Vagina (tissue), 2 donors: ENCODE measurements around the gene CD300LD. TPM values are rescaled to one million over a fixed set of nuclear protein-coding genes. Genes with fewer than 3 reads are reported as not detected.
"Not testable (repeated sequence)": the region's sequence is repeated elsewhere in the genome, so short reads cannot be mapped to it uniquely, and the experiment has no call there.

Experiments
- DNase-seq, 2 donors: peaks; one replicate each; pipeline ENCODE4 v3.0.0-alpha.2; 2017; ENCODE audit errors: extremely low spot score in 2 of 2
- H3K27ac ChIP-seq: fragments of 200-600 bp; sonication (generic); one replicate; pipeline ENCODE4 v1.5.1; 2019
- H3K27me3 ChIP-seq: fragments of 200-600 bp; sonication (generic); one replicate; pipeline ENCODE4 v1.5.1; 2019
- H3K36me3 ChIP-seq, 2 donors: fragments of 200-600 bp; sonication (generic); one replicate each; pipeline ENCODE4 v1.5.1; 2017 to 2019
- H3K4me1 ChIP-seq: fragments of 200-600 bp; sonication (generic); one replicate; pipeline ENCODE4 v1.5.1; 2019
- H3K4me3 ChIP-seq, 2 donors: fragments of 200-600 bp; sonication (generic); 1 replicate in 1 of 2; 2 replicates in 1 of 2; pipeline ENCODE4 v1.5.1; 2016 to 2019
- H3K9me3 ChIP-seq: fragments of 200-600 bp; sonication (generic); one replicate; pipeline ENCODE4 v1.5.1; 2019
- POLR2A ChIP-seq, 2 donors: fragments of 450-650 bp; IDR thresholded peaks; one replicate each; pipeline ENCODE4 v1.6.1; 2017; ENCODE audit warnings: antibody characterized with exemption in 2 of 2, mild to moderate bottlenecking in 2 of 2, moderate library complexity in 2 of 2
- POLR2AphosphoS5 ChIP-seq, 2 donors: sonication (generic); formaldehyde crosslinking; IDR thresholded peaks; one replicate each; pipeline ENCODE4 v1.9.0; 2017; ENCODE audit warnings: antibody characterized with exemption in 2 of 2, mild to moderate bottlenecking in 2 of 2, low read depth in 1 of 2; ENCODE audit not compliant: insufficient read depth in 1 of 2
- intact Hi-C: fragments of 100-400 bp; cut with DNase I; formaldehyde crosslinking; loops from one replicate; pipeline ENCODE4 v1.15.1; 2023
- total RNA-seq: library from RNA; depleted of rRNA; stranded (reverse); fragments of >200 nt; gene quantifications from one replicate; pipeline ENCODE4 v1.2.3, GENCODE V29; 2016
- TF ChIP-seq, protein P1 (sequence below), 3 experiments: fragments of 450-650 bp in 2 of 3; fragments of 200-600 bp in 1 of 3; sonication (generic) in 1 of 3; IDR thresholded peaks; one replicate each; pipeline ENCODE4 v1.5.1; 2017 to 2019; ENCODE audit warnings: antibody characterized with exemption in 3 of 3, mild to moderate bottlenecking in 2 of 3, moderate library complexity in 2 of 3

CD300LD gene
- total RNA-seq, 1 donor from 2014 or later: not detected

DNA sequence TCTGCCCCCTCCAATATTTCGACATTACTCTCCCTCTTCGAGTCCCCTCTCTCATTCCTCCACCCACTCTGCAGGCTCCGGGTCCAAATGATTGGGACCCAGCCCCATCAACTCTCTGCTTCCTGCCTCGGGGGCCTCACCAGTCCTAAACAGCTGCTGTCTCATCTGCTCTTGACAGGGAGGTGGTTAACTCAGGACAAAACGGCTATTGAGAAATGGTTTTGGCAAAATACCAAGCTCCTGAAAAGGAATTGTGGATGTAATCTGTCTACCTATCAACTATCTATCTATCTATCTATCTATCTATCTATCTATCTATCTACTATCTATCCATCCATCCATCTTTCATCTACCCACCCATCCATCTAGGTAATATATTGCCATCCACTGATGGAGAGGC is 27.0 kb downstream of the CD300LD start:
- H3K27ac ChIP-seq: no peak overlapping the region
- TF ChIP-seq, protein P1, sequence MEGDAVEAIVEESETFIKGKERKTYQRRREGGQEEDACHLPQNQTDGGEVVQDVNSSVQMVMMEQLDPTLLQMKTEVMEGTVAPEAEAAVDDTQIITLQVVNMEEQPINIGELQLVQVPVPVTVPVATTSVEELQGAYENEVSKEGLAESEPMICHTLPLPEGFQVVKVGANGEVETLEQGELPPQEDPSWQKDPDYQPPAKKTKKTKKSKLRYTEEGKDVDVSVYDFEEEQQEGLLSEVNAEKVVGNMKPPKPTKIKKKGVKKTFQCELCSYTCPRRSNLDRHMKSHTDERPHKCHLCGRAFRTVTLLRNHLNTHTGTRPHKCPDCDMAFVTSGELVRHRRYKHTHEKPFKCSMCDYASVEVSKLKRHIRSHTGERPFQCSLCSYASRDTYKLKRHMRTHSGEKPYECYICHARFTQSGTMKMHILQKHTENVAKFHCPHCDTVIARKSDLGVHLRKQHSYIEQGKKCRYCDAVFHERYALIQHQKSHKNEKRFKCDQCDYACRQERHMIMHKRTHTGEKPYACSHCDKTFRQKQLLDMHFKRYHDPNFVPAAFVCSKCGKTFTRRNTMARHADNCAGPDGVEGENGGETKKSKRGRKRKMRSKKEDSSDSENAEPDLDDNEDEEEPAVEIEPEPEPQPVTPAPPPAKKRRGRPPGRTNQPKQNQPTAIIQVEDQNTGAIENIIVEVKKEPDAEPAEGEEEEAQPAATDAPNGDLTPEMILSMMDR (IDR thresholded peaks at IDR 0.05): no peak
- TF ChIP-seq POLR2AphosphoS5 (IDR thresholded peaks at IDR 0.05; ENCODE audit: insufficient read depth in 1 of 2, low read depth in 1 of 2) (no peak), POLR2A (IDR thresholded peaks at IDR 0.05) (no peak)
- peaks cover 4% of the 10 kb centered on the region for H3K4me1 ChIP-seq
- H3K4me3 ChIP-seq: no peak overlapping the region
- H3K9me3 ChIP-seq: no peaks in the 10 kb centered on the region
- DNase-seq: no peak
- H3K27me3 ChIP-seq: no peaks in the 10 kb centered on the region
- no peaks in the 10 kb centered on the region for H3K36me3 ChIP-seq
- intact Hi-C loops: no loop called here

DNA sequence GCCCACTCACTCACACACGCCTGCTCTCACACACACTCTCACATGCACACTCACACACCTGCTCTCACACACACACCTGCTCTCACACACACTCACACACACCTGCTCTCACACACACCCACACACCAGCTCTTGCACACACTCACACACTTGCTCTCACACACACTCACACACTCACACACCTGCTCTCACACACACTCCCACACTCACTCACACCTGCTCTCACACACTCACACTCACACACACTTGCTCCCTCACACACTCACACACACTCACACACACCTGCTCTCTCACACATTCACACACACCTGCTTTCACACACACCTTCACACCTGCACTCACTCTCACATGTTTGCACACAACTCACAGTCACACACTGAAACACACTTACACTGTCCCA is 28.7 kb downstream of the CD300LD start:
- no peaks in the 10 kb centered on the region for H3K4me1 ChIP-seq

DNA sequence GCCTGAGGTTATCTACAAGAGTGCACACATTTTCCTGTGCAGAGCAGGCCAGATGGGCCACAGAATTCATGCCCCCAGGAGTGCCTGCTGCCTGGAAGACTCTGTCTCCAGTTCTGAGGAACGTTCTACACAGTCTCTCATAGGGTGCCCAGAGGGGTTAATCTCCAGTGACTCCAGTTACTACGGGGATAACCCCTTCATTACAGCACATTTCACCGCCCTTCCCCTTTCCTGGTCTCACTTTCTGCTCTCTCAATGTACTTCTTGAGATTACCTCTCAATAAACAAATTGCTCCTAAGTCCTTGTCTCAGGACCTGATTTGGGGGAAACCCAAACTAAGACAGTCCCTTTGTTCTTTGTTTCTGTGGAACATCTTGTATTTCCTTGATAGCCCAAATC is 30.5 kb downstream of the CD300LD start:
- no peaks in the 10 kb centered on the region for H3K36me3 ChIP-seq
- H3K4me1 ChIP-seq: no peaks in the 10 kb centered on the region
- H3K27ac ChIP-seq: no peak overlapping the region
- no peaks in the 10 kb centered on the region for H3K27me3 ChIP-seq
- no peak for TF ChIP-seq POLR2AphosphoS5 (IDR thresholded peaks at IDR 0.05; ENCODE audit: insufficient read depth in 1 of 2, low read depth in 1 of 2)
- no peak for TF ChIP-seq POLR2A (IDR thresholded peaks at IDR 0.05)
- TF ChIP-seq, protein P1 (IDR thresholded peaks at IDR 0.05): no peak
- no peaks in the 10 kb centered on the region for H3K9me3 ChIP-seq
- H3K4me3 ChIP-seq: no peak overlapping the region
- DNase-seq: no peak
- intact Hi-C loops: no loop called here

More for the DNA sequence above, 28.7 kb downstream of the CD300LD start:
- no peak for DNase-seq
- no peak for TF ChIP-seq POLR2AphosphoS5 (IDR thresholded peaks at IDR 0.05; ENCODE audit: insufficient read depth in 1 of 2, low read depth in 1 of 2)
- TF ChIP-seq, protein P1 (IDR thresholded peaks at IDR 0.05): no peak
- no peak for TF ChIP-seq POLR2A (IDR thresholded peaks at IDR 0.05)
- Histone ChIP-seq H3K27me3 (no peaks in the 10 kb centered on the region), H3K36me3 (no peaks in the 10 kb centered on the region), H3K4me3 (no peak overlapping the region), H3K27ac (no peak overlapping the region), H3K9me3 (no peaks in the 10 kb centered on the region)
- intact Hi-C loops: no loop called here

DNA sequence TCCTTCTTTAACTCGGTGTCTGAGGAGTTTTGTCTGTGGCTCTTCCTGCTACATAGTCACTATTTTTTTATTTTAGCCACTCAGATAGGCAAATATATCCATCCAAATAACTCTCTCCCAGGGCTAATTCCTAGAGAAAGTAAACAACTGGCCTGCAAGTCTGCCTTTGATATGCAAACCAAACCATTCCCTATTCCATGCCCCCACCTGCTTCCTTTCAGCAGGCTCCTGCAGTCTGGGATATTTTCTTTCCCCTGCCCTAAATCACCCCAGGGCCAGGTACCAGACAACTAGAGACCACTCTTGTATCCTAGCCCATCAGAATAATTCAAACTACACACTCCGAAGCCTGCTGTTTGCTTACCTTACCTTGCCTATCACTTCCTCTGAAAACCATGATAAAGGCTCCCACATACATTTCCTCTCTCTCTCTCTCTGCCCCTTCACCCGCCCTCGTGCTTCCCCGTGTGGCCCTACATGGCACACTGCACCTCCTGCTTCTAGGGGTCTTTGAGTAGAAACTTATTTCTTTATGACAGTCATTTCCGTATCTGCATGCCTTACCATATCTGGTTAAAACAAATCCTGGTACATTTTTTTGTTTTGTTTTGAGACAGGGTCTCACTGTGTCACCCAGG is 33.1 kb downstream of the CD300LD start:
- intact Hi-C loops: loop anchor here (5.0 kb wide), 1 partner anchor 1752 kb away; no protein-coding TSS in a partner anchor
- H3K36me3 ChIP-seq: no peaks in the 10 kb centered on the region
- DNase-seq: no peak
- no peaks in the 10 kb centered on the region for H3K27me3 ChIP-seq
- no peaks in the 10 kb centered on the region for H3K4me1 ChIP-seq
- no peak overlapping the region for H3K27ac ChIP-seq
- no peak overlapping the region for H3K4me3 ChIP-seq
- TF ChIP-seq POLR2AphosphoS5 (IDR thresholded peaks at IDR 0.05; ENCODE audit: insufficient read depth in 1 of 2, low read depth in 1 of 2): no peak
- TF ChIP-seq, protein P1 (IDR thresholded peaks at IDR 0.05): no peak
- H3K9me3 ChIP-seq: no peaks in the 10 kb centered on the region

DNA sequence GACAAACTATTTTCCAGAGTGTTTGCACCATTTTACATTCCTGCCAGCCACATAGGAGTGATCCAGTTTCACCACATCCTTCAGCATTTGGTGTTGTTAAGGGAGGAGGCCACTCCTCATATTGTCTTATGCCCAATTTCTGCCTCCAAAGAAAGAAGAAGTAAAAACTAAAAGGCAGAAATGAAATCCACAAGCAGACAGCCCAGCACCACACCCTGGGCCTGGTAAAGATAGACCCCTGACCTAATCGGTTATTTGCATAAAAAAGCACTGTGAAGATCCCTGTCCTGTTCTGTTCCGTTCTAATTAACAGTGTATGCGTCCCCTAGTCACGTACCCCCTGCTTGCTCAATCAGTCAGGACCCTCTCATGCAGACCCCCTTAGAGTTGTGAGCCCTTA is 33.7 kb downstream of the CD300LD start:
- intact Hi-C loops: loop anchor here (5.0 kb wide), 1 partner anchor 1751 kb away; no protein-coding TSS in a partner anchor
- not testable (repeated sequence) for H3K27ac ChIP-seq, H3K4me3 ChIP-seq, DNase-seq, H3K9me3 ChIP-seq, H3K4me1 ChIP-seq, H3K27me3 ChIP-seq, H3K36me3 ChIP-seq
